HCT116 (cell line): ENCODE data around the gene CAPN5. TPM values are rescaled to one million over a fixed set of nuclear protein-coding genes. Genes with fewer than 3 reads are reported as not detected.

ENCODE experiments used
- ATAC-seq: fragments of 200-7000 bp; cut with Tn5 transposase; 2 replicates; pipeline ENCODE4 v1.9.1; 2020; ENCODE audit warnings: mild to moderate bottlenecking, moderate library complexity
- BruUV-seq: library from RNA; stranded (reverse); fragments of 400-500 nt; replicated peaks from 2 replicates; lab custom pipeline; 2021; lab: Mats Ljungman, UMichigan
- CTCF ChIA-PET: fragments of 300-600 bp; sonication (Branson Sonifier 250); formaldehyde crosslinking; loops from one replicate; lab custom pipeline; 2021; ENCODE audit warnings: antibody characterized with exemption; lab: Charles Lee
- POLR2A ChIA-PET: fragments of 300-600, 350-600 bp; sonication (Branson Sonifier 250); formaldehyde crosslinking; loops from one replicate; lab custom pipeline; 2021; ENCODE audit warnings: antibody characterized with exemption; lab: Charles Lee
- RAD21 ChIA-PET, 2 experiments: fragments of 300-600 bp; sonication (Branson Sonifier 250); formaldehyde crosslinking; loops; one replicate each; lab custom pipeline; 2023; ENCODE audit warnings: low total read pairs in 2 of 2; ENCODE audit not compliant: uncharacterized antibody in 2 of 2, unreplicated experiment in 2 of 2, low non-redundant PET in 1 of 2; lab: Charles Lee
- DNase-seq: peaks from one replicate; pipeline ENCODE4 v3.0.0-alpha.2; 2010; ENCODE audit warnings: low read depth, low spot score
- H2AFZ ChIP-seq: fragments of 200-600 bp; shearing (Covaris generic), sonication (generic); 2 replicates; pipeline ENCODE4 v1.6.1; 2017; ENCODE audit warnings: low read depth, mixed run types, mixed read lengths, antibody characterized with exemption, low read length; ENCODE audit not compliant: poor library complexity, severe bottlenecking
- H3K27ac ChIP-seq: 2 replicates; pipeline ENCODE4 v1.5.1; 2012; ENCODE audit warnings: low read depth, low read length
- H3K27me3 ChIP-seq: fragments of 200-600 bp; sonication (generic); 2 replicates; pipeline ENCODE4 v1.6.1; 2016; ENCODE audit warnings: mixed run types, low read length, mixed read lengths; ENCODE audit not compliant: insufficient read depth
- H3K36me3 ChIP-seq, 2 experiments: fragments of 200-500 bp in 1 of 2; fragments of 200-600 bp in 1 of 2; sonication (Bioruptor generic) in 1 of 2; sonication (generic) in 1 of 2; 2 replicates each; pipeline versions ENCODE4 v1.5.1 to v1.6.1; 2014 to 2016; ENCODE audit warnings: low read length in 2 of 2, inconsistent platforms in 1 of 2, mixed read lengths in 1 of 2, mixed run types in 1 of 2; ENCODE audit not compliant: insufficient read depth in 2 of 2, control insufficient read depth in 1 of 2
- H3K4me1 ChIP-seq, 2 experiments: fragments of 200-600 bp in 1 of 2; sonication (generic) in 1 of 2; 2 replicates each; pipeline versions ENCODE4 v1.5.1 to v1.6.1; 2012 to 2017; ENCODE audit warnings: low read length in 2 of 2, inconsistent platforms in 1 of 2, mild to moderate bottlenecking in 1 of 2, mixed read lengths in 1 of 2, mixed run types in 1 of 2, moderate library complexity in 1 of 2; ENCODE audit not compliant: insufficient read depth in 2 of 2, control insufficient read depth in 1 of 2
- H3K4me2 ChIP-seq: fragments of 200-600 bp; sonication (generic); 2 replicates; pipeline ENCODE4 v1.6.1; 2017; ENCODE audit warnings: mixed run types, low read length, mixed read lengths
- H3K4me3 ChIP-seq, 2 experiments: fragments of 200-600 bp in 1 of 2; sonication (generic) in 1 of 2; replicated peaks in 1 of 2; 2 replicates each; pipeline ENCODE4 v1.5.1; 2011 to 2016; ENCODE audit warnings: low read length in 2 of 2, control low read depth in 1 of 2, low read depth in 1 of 2, mild to moderate bottlenecking in 1 of 2, mixed read lengths in 1 of 2, mixed run types in 1 of 2
- H3K79me2 ChIP-seq: fragments of 200-600 bp; sonication (generic); 2 replicates; pipeline ENCODE4 v1.6.1; 2017; ENCODE audit warnings: mild to moderate bottlenecking, mixed run types, low read length, moderate library complexity, mixed read lengths; ENCODE audit not compliant: insufficient read depth
- H3K9ac ChIP-seq: fragments of 200-600 bp; sonication (generic); 2 replicates; pipeline ENCODE4 v1.6.1; 2016; ENCODE audit warnings: low read length, mixed read lengths
- H3K9me2 ChIP-seq: fragments of 200-600 bp; sonication (generic), shearing (Covaris generic); 2 replicates; pipeline ENCODE4 v1.6.1; 2017; ENCODE audit warnings: mixed run types, mild to moderate bottlenecking, moderate library complexity; ENCODE audit not compliant: insufficient read depth
- H3K9me3 ChIP-seq, 2 experiments: fragments of 200-500 bp in 1 of 2; fragments of 200-600 bp in 1 of 2; sonication (Bioruptor generic) in 1 of 2; sonication (generic) in 1 of 2; 2 replicates each; pipeline ENCODE4 v1.6.1; 2014 to 2017; ENCODE audit warnings: low read length in 2 of 2, mixed read lengths in 2 of 2, inconsistent platforms in 1 of 2, low read depth in 1 of 2, mild to moderate bottlenecking in 1 of 2, mixed run types in 1 of 2, moderate library complexity in 1 of 2; ENCODE audit not compliant: control insufficient read depth in 1 of 2, insufficient read depth in 1 of 2
- H4K20me1 ChIP-seq: fragments of 200-600 bp; sonication (generic), shearing (Covaris generic); 2 replicates; pipeline ENCODE4 v1.6.1; 2017; ENCODE audit warnings: mixed run types, mild to moderate bottlenecking, moderate library complexity; ENCODE audit not compliant: insufficient read depth
- CBX3 ChIP-seq: IDR thresholded peaks from 2 replicates; pipeline ENCODE4 v1.6.1; 2012; ENCODE audit warnings: low read depth
- EZH2 ChIP-seq: fragments of 200-600 bp; sonication (generic); IDR thresholded peaks from 2 replicates; pipeline ENCODE4 v1.6.1; 2017; ENCODE audit warnings: antibody characterized with exemption, mixed run types
- JUND ChIP-seq: IDR thresholded peaks from 2 replicates; pipeline ENCODE4 v1.6.1; 2012
- POLR2AphosphoS5 ChIP-seq: IDR thresholded peaks from 2 replicates; pipeline ENCODE4 v1.6.1; 2011; ENCODE audit warnings: mild to moderate bottlenecking, low read depth, low read length, moderate library complexity
- YY1 ChIP-seq: IDR thresholded peaks from 2 replicates; pipeline ENCODE4 v1.6.1; 2011; ENCODE audit warnings: low read length, low read depth, moderate library complexity, mild to moderate bottlenecking; ENCODE audit not compliant: insufficient replicate concordance; ENCODE audit errors: extremely low read depth
- intact Hi-C: fragments of 100-400 bp; cut with micrococcal nuclease; formaldehyde crosslinking; loops from 2 replicates; pipeline ENCODE4 v1.10.0; 2022
- total RNA-seq: library from RNA; stranded (reverse); gene quantifications from one replicate; pipeline ENCODE4 v1.2.1, GENCODE V29; 2021; ENCODE audit not compliant: unreplicated experiment
- TF ChIP-seq, protein P1 (sequence below): IDR thresholded peaks from 2 replicates; pipeline ENCODE4 v1.6.1; 2011; ENCODE audit warnings: mild to moderate bottlenecking, low read length, moderate library complexity; ENCODE audit not compliant: insufficient replicate concordance; ENCODE audit errors: extremely low read depth

The CAPN5 gene
- total RNA-seq, 1 experiment from 2014 or later, result 8.6 TPM

DNA sequence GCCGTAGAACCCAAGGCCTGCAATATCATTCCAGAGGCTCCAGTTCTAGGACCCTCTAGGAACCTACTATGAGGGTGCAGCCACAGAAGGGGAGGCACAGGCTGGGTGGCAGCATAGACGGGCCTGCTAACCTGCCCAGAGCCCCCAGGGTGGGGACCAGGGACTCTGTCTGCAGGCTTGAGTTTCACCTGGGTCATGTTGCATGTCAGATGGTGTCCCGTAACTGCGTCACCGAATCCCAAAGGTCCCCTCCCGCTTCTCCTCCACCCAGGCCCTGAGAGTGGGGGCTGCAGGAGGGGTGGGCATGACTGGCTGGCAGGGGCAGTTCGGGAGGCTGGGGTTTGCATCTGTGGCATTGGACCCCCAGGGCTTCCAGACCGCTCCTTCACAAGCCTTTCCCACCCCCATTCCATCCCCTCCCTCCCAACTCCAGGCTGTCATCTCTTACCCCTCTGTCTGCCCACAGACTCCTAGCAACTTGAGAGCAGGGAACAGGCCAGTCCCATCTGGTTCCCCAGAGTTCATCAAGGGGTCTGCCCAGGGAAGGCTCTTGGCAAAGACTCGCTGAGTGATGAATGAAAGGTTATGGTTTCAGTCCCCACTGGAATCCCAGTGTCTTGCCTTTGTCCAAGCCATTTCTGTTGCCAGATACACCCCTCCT is 77.6 kb downstream of the CAPN5 start (continued):
- TF ChIP-seq POLR2AphosphoS5 (no peak), CBX3 (no peak), EZH2 (no peak), JUND (no peak)
- TF ChIP-seq, protein P1, sequence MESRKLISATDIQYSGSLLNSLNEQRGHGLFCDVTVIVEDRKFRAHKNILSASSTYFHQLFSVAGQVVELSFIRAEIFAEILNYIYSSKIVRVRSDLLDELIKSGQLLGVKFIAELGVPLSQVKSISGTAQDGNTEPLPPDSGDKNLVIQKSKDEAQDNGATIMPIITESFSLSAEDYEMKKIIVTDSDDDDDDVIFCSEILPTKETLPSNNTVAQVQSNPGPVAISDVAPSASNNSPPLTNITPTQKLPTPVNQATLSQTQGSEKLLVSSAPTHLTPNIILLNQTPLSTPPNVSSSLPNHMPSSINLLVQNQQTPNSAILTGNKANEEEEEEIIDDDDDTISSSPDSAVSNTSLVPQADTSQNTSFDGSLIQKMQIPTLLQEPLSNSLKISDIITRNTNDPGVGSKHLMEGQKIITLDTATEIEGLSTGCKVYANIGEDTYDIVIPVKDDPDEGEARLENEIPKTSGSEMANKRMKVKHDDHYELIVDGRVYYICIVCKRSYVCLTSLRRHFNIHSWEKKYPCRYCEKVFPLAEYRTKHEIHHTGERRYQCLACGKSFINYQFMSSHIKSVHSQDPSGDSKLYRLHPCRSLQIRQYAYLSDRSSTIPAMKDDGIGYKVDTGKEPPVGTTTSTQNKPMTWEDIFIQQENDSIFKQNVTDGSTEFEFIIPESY, result no peak

DNA sequence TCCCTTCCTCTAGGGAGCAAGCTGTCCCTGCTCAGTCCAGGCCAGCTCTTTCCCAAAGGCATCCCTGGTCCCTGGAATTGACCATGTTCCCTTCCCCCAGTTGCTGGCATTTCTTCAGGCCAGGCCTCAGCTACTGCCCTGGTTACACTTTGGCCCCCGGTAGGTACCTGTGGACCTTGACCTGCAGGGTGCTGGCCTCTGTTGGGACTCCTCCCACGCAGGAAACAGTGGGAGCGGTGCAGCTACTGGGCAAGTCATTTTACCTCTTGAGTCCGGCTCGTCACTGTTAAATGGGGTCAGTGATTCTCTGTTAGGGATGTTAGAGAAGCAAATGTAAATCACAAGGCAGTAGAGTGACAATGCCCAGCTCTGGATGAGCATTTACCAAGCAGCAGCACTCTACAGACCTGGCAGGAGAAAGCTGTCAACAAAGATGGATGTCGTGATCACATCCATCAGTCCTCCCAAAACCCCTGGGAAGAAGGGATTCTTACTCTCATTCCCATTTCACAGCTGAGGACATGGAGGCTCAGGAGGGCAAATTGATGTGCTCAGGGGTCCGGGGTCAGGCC is 78.2 kb downstream of the CAPN5 start:
- TF ChIP-seq YY1, result no peak
- Histone ChIP-seq H3K27ac (no peak overlapping the region), H4K20me1 (no peaks in the 10 kb centered on the region), H3K4me3 (no peak overlapping the region), H2AFZ (no peak overlapping the region), H3K9me2 (no peaks in the 10 kb centered on the region), H3K9me3 (no peaks in the 10 kb centered on the region), H3K36me3 (no peaks in the 10 kb centered on the region), H3K4me2 (no peak overlapping the region), H3K9ac (no peak overlapping the region), H3K79me2 (no peaks in the 10 kb centered on the region), H3K4me1 (peaks cover 0 to 5% of the 10 kb centered on the region in 2 experiments; a peak in 1 of 4 replicates), H3K27me3 (no peaks in the 10 kb centered on the region)
- CTCF ChIA-PET, result no interaction called here
- no TSS peak for BruUV-seq
- ATAC-seq, result no peak
- no peak for DNase-seq
- POLR2A ChIA-PET, result no interaction called here
- RAD21 ChIA-PET, result no interaction called here
- intact Hi-C loops, result no loop called here
